Mononuclear cell (primary cell): Measurements from ENCODE around the gene CACNG6. TPM values are rescaled to one million over a fixed set of nuclear protein-coding genes. Genes with fewer than 3 reads are reported as not detected.

Experiments
- H3K27me3 ChIP-seq: 2 replicates; pipeline ENCODE4 v1.6.0; 2011; ENCODE audit warnings: low read length, control low read depth; ENCODE audit not compliant: insufficient read depth
- H3K4me1 ChIP-seq: 2 replicates; pipeline ENCODE4 v1.5.1; 2011; ENCODE audit warnings: mild to moderate bottlenecking, low read length, control low read depth; ENCODE audit not compliant: insufficient read depth
- H3K4me3 ChIP-seq: 2 replicates; pipeline ENCODE4 v1.5.1; 2011; ENCODE audit warnings: mild to moderate bottlenecking, low read length, moderate library complexity
- H3K9me3 ChIP-seq: 2 replicates; pipeline ENCODE4 v1.5.1; 2011; ENCODE audit warnings: low read depth, mild to moderate bottlenecking, control low read depth, low read length
- total RNA-seq: library from RNA; depleted of rRNA; stranded (reverse); fragments of >200 nt; gene quantifications from one replicate; pipeline ENCODE4 v1.2.3, GENCODE V29; 2012

Gene CACNG6
- total RNA-seq, 1 donor: not detected

- Histone ChIP-seq H3K4me3 (no peak overlapping the region), H3K9me3 (no peaks in the 10 kb centered on the region), H3K27me3 (no peaks in the 10 kb centered on the region), H3K4me1 (no peaks in the 10 kb centered on the region)
These were observed 18.0 kb downstream of the CACNG6 start for GRCh38 chr19:54009440-54009839.

GRCh38 chr19:54010474-54010873 lies 19.0 kb downstream of the CACNG6 start:
- no peaks in the 10 kb centered on the region for H3K4me1 ChIP-seq

GRCh38 chr19:54011507-54012211 lies 20.2 kb downstream of the CACNG6 start:
- Histone ChIP-seq H3K9me3 (no peaks in the 10 kb centered on the region), H3K4me1 (no peaks in the 10 kb centered on the region), H3K27me3 (no peaks in the 10 kb centered on the region), H3K4me3 (no peak overlapping the region)

More at GRCh38 chr19:54010474-54010873, 19.0 kb downstream of the CACNG6 start:
- H3K27me3 ChIP-seq: no peaks in the 10 kb centered on the region
- H3K4me3 ChIP-seq: no peak overlapping the region
- H3K9me3 ChIP-seq: no peaks in the 10 kb centered on the region

- Histone ChIP-seq H3K4me1 (peaks cover 18% of the 10 kb centered on the region), H3K9me3 (no peaks in the 10 kb centered on the region), H3K27me3 (no peaks in the 10 kb centered on the region), H3K4me3 (no peak overlapping the region)
These were observed 22.4 kb downstream of the CACNG6 start for GRCh38 chr19:54013866-54014265.

- H3K4me3 ChIP-seq: no peak overlapping the region
- H3K4me1 ChIP-seq: peaks cover 30% of the 10 kb centered on the region
- no peaks in the 10 kb centered on the region for H3K9me3 ChIP-seq
- H3K27me3 ChIP-seq: no peaks in the 10 kb centered on the region
These were observed 23.6 kb downstream of the CACNG6 start for GRCh38 chr19:54014920-54015560.

- no peaks in the 10 kb centered on the region for H3K9me3 ChIP-seq
- H3K4me1 ChIP-seq: peaks cover 50% of the 10 kb centered on the region
- H3K27me3 ChIP-seq: no peaks in the 10 kb centered on the region
- H3K4me3 ChIP-seq: no peak overlapping the region
These were observed 25.8 kb downstream of the CACNG6 start for GRCh38 chr19:54017261-54017660.

- Histone ChIP-seq H3K27me3 (no peaks in the 10 kb centered on the region), H3K9me3 (no peaks in the 10 kb centered on the region), H3K4me3 (no peak overlapping the region), H3K4me1 (peaks cover 74% of the 10 kb centered on the region)
These were observed 29.9 kb downstream of the CACNG6 start for GRCh38 chr19:54021363-54021762.

- Histone ChIP-seq H3K27me3 (no peaks in the 10 kb centered on the region), H3K4me1 (peaks cover 74% of the 10 kb centered on the region), H3K4me3 (no peak overlapping the region), H3K9me3 (no peaks in the 10 kb centered on the region)
These were observed 30.5 kb downstream of the CACNG6 start for GRCh38 chr19:54021932-54022331.

- Histone ChIP-seq H3K4me3 (no peak overlapping the region), H3K27me3 (no peaks in the 10 kb centered on the region), H3K9me3 (no peaks in the 10 kb centered on the region), H3K4me1 (peaks cover 63% of the 10 kb centered on the region)
These were observed 31.8 kb downstream of the CACNG6 start for GRCh38 chr19:54023191-54023590.

- Histone ChIP-seq H3K4me1 (peaks cover 58% of the 10 kb centered on the region), H3K9me3 (no peaks in the 10 kb centered on the region), H3K4me3 (no peak overlapping the region), H3K27me3 (no peaks in the 10 kb centered on the region)
These were observed 33.2 kb downstream of the CACNG6 start for GRCh38 chr19:54024660-54025059.

GRCh38 chr19:54026656-54027055 lies 35.2 kb downstream of the CACNG6 start:
- Histone ChIP-seq H3K4me1 (peaks cover 45% of the 10 kb centered on the region), H3K27me3 (peaks cover 2% of the 10 kb centered on the region), H3K4me3 (no peak overlapping the region), H3K9me3 (no peaks in the 10 kb centered on the region)

GRCh38 chr19:54029301-54029700 lies 37.9 kb downstream of the CACNG6 start:
- no peak overlapping the region for H3K4me3 ChIP-seq
- H3K27me3 ChIP-seq: peaks cover 2% of the 10 kb centered on the region
- H3K4me1 ChIP-seq: peaks cover 19% of the 10 kb centered on the region
- no peaks in the 10 kb centered on the region for H3K9me3 ChIP-seq

- Histone ChIP-seq H3K9me3 (no peaks in the 10 kb centered on the region), H3K27me3 (peaks cover 2% of the 10 kb centered on the region), H3K4me1 (peaks cover 15% of the 10 kb centered on the region), H3K4me3 (no peak overlapping the region)
These were observed 38.6 kb downstream of the CACNG6 start for GRCh38 chr19:54029930-54030490.

- no peak overlapping the region for H3K4me3 ChIP-seq
- H3K9me3 ChIP-seq: no peaks in the 10 kb centered on the region
- H3K27me3 ChIP-seq: peaks cover 2% of the 10 kb centered on the region
- peaks cover 15% of the 10 kb centered on the region for H3K4me1 ChIP-seq
These were observed 39.6 kb downstream of the CACNG6 start for GRCh38 chr19:54030895-54031586.
